ENCODE results near the gene ELAVL1. TPM values are rescaled to one million over a fixed set of nuclear protein-coding genes. Genes with fewer than 3 reads are reported as not detected.

The ELAVL1 gene
- total and polyA plus RNA-seq, 9 of the 15 experiments (the other 6 are each of a cell fraction or from before 2014, with no cell fraction given) = 4.3 to 172 (median 69.2) TPM

- H3K9ac ChIP-seq (ENCODE audit: insufficient read depth in 1 of 2, low read depth in 2 of 2, low read length in 2 of 2) = no peak overlapping the region
- DNase-seq (ENCODE audit: extremely low read depth in 1 of 4, low spot score in 3 of 4) (no peak), FAIRE-seq (no peak), ATAC-seq (no peak)
- intact Hi-C loops (cut with micrococcal nuclease) (no loop called here), in situ Hi-C loops (cut with MboI) (no loop called here)
- no peaks in the 10 kb centered on the region for H3K27me3 ChIP-seq (ENCODE audit: control insufficient read depth in 2 of 2, insufficient read depth in 2 of 2, low read length in 2 of 2)
- peaks cover 3% of the 10 kb centered on the region; the same call in 1 of the 3 replicates for H3K79me2 ChIP-seq (ENCODE audit: control insufficient read depth, insufficient read depth, low read length)
- no peaks in the 10 kb centered on the region for H3K9me1 ChIP-seq (ENCODE audit: control insufficient read depth, insufficient read depth, low read length)
- no TSS peak for BruUV-seq (replicated peaks)
- no peak overlapping the region for H3K4me2 ChIP-seq (ENCODE audit: insufficient read depth, low read length)
- no peak overlapping the region for H3K4me3 ChIP-seq
- TF ChIP-seq OTX1 (CRISPR knock-in tag; IDR thresholded peaks at IDR 0.05) (no peak), CLOCK (CRISPR knock-in tag; IDR thresholded peaks at IDR 0.05; ENCODE audit: borderline replicate concordance) (no peak), POLR2G (IDR thresholded peaks at IDR 0.05; ENCODE audit: low read depth, low read length) (peak; percentile 59), RBFOX2 (IDR thresholded peaks at IDR 0.05; ENCODE audit: low read depth, low read length) (peak; percentile 60)
- CTCF ChIA-PET (ENCODE audit: low intra/inter-chr PET ratio) = no interaction called here
- H3K9me3 ChIP-seq (replicated peaks; ENCODE audit: control insufficient read depth, insufficient read depth, low read depth, low read length) = no peaks in the 10 kb centered on the region
- POLR2A ChIA-PET = interaction anchor here (0.7 to 1.1 kb wide), 2 partner anchors 10 to 101 kb away, joined by 3 to 4 read pairs; partner anchors contain the start of gene TIMM44
- H2AFZ ChIP-seq (ENCODE audit: low read depth, low read length) = no peak overlapping the region
- WGBS (ENCODE audit: insufficient coverage, low coverage, missing lambda C conversion rate) = 89% methylated on average over 10 of the region's 10 CpGs
- peaks cover 86% of the 10 kb centered on the region for H3K36me3 ChIP-seq (ENCODE audit: control insufficient read depth, insufficient read depth, low read length)
- H3K4me1 ChIP-seq (replicated peaks in 1 of 2; ENCODE audit: control insufficient read depth in 2 of 2, insufficient read depth in 2 of 2, low read length in 2 of 2) = peaks cover 0 to 53% of the 10 kb centered on the region in 2 experiments; a peak in 3 of 5 replicates
- H4K20me1 ChIP-seq (replicated peaks; ENCODE audit: control insufficient read depth, insufficient read depth, low read length) = peaks cover 11% of the 10 kb centered on the region
- H3K27ac ChIP-seq (ENCODE audit: extremely low read depth, low read depth, low read length) = no peak overlapping the region
These were observed 72.5 kb downstream of the ELAVL1 start for GRCh38 chr19:7932930-7933300.
